Stimulated activated CD8-positive, alpha-beta memory T cell treated with anti-CD3 and anti-CD28 coated beads, Interleukin-15, amount 100 ng/mL, for 1 hour (primary cell): ENCODE measurements around the gene SEMA3A.
"Not testable (repeated sequence)": the region's sequence is repeated elsewhere in the genome, so short reads cannot be mapped to it uniquely, and the experiment has no call there.

Experiments
- DNase-seq: peaks from one replicate; pipeline ENCODE4 v3.0.0-alpha.2; 2020; ENCODE audit warnings: low read depth

Gene SEMA3A

DNA sequence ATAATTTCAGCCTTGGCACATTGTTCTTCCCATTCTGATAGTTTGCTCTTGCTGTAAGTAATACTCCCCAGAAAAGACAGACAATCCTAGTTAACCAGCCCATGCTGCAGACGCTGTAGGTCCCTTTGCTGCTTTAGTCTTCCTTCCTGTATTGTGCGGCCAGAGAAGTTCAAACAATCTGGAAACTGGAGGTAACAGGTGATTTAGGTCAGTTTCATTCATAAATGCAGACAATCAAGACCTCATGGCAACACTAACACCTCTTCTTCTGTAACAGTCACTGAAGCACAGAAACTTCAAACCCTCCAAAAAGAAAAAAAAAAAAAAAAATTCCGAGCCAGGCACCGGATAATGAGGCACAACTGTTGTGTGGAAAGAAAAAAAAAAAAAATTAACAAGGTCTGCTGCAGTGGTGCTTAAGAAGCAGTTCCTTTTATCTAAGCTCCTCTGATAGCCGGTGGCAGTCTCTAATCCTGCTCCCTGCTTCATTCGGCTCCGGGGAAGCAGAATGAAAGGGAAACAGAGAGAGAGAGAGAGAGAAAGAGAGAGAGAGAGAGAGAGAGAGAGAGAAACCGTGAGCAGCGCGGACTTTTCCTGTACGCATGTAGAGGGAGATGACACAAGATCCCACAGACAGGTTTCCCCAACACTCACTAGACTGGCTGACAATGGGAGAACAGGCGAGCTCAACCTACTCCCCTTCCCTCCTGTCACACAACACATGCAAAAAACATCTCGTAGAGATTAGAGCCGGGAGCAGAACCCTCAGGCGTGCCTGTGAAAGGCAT lies at the start of gene SEMA3A:
Gene SEMA3A (minus strand): TSS at position 306 of the 788 bp plus-strand sequence. CDS start 203 bp downstream, at position 103.
- DNase-seq, result no peak

DNA sequence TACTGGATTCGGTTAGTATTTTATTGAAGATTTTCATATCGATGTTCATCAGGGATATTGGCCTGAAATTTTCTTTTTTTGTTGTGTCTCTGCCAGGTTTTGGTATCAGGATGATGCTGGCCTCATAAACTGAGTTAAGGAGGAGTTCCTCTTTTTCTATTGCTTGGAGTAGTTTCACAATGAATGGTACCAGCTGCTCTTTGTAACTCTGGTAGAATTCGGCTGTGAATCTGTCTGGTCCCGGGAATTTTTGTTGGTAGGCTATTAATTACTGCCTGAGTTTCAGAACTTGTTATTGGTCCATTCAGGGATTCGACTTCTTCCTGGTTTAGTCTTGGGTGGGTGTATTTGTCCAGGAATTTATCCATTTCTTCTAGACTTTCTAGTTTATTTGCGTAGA lies 48.4 kb upstream of the SEMA3A start:
- not testable (repeated sequence) for DNase-seq

DNA sequence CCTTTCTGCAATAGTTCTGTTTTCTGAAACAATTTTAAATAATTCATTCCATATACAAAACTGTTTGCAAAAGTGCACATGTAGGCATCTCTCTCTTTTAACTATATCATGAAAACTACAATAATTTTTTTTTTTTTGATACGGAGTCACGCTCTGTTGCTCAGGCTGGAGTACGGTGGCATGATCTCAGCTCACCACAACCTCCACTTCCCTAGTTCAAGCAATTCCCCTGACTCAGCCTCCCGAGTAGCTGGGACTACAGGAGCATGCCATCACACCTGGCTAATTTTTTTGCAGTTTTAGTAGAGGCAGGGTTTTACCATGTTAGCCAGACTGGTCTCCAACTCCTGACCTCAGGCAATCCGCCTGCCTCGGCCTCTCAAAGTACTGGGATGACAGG lies 44.0 kb upstream of the SEMA3A start:
- no peak for DNase-seq

DNA sequence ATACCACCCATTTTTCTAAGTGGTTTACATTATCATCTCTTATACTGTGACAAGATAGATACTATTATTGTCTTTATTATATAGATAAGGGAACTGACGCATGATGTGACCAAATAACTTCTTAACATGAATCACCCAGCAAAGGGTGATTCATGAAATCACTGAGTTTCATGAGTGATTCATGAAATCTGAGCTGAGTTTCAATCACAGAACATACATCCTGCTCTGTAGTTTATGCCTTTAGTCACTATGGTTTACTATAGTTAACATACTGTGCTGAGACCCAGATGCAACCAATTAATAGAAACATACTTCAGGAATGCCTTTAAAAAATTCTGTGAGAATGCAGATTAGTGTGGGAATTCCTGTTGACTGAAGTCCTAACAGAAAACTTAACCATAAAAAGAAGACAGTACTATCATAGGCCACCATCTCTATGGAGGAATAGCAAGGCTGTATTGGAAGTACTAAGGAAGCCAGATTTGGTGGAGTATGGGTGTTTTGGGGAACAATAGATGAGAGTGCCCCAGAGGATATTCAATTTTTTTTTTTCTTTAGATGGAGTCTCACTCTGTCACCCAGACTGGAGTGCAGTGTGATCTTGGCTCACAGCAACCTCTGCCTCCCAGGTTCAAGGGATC lies 43.1 kb upstream of the SEMA3A start:
- DNase-seq, result no peak

DNA sequence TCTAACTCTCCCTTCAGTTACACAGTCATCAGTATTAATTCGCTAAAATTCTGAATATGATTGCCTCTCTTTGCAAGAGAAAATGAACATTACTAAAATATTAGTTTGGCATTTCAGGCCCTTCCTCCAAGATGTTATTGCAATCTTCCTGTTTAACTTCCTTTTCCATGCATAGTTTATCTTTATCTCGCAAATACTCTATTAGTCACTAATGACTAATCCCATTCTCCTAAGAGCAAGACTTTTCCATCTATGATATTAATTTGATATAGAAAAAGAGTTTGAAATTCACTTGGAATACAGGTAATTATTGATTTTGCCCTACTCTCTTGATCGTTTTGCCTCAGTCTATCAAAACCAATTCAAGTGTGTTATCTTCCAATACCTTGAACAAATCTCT lies 41.8 kb upstream of the SEMA3A start:
- DNase-seq, result no peak

DNA sequence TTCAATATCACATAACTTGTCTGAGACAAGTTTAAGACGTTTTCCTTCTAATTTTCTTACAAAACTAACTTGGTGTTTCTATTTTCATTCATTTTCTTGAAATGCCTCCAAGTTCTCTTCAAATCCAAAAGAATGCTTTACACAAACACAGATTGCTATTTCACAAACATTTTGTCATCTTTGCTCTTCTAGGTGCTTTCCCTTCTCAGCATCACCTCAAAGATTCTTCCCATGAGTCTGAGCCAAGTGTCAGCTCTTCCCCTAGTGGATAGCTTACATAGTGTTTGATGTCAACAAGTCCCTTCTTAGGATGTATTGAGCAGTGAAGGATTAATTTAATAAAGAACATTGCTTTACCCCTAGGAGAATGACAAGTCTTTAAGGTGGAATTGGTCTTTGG lies 38.1 kb upstream of the SEMA3A start:
- no peak for DNase-seq

DNA sequence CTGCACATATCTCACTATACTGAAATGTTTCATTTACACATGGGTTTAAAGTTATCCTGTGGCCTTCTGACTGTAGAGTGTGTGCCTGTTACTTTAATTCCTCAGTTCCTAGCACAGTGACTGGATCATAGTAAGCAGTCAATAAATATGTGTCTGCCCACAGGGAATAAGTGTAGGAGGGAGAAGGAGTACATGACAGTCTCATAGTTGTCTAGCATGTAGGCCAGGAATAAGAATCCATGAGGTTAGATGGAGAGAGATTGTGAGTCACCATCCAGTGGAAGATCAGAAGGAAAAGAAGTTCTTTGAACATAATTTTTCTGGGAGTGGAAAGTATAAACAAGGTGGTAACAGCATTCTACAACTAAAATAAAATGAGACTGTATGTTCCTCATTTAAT lies 36.6 kb upstream of the SEMA3A start:
- no peak for DNase-seq

DNA sequence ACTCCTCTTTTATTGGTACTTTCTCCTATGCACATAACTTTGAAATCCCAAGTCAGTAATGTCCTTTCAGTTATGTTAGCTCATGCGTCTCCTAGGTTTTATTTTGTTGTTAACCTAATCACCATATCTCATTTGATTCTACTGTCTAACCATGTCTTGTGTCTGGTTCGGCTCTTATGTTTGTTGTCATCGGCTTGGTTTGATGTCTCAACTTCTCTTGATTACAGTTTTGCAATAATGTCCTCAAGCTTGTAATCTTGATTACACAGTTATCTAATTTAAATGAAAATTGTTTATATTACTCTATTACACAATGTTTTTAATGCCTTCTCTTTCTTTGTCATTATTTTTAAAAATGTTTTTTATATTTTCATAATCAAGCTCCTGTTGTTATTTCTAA lies 35.9 kb upstream of the SEMA3A start:
- DNase-seq, result no peak

DNA sequence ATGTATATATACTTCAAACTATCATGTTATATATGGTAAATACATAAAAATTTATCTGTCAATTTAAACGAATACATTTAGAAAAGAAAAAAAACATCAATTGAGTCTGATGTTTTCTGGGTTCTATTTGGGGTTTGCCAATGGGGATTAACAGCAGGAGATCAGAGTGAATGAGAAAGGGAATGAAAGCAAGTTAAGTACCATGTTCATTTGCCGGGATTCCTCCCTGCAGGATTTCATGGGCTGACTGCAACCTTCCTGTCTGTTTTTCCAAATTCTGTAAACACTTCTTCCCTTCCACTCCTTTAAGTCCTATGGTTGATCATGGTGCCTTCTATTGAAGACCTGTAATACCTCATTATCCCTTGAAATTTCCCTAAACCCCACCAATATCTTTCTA lies 33.9 kb upstream of the SEMA3A start:
- no peak for DNase-seq

DNA sequence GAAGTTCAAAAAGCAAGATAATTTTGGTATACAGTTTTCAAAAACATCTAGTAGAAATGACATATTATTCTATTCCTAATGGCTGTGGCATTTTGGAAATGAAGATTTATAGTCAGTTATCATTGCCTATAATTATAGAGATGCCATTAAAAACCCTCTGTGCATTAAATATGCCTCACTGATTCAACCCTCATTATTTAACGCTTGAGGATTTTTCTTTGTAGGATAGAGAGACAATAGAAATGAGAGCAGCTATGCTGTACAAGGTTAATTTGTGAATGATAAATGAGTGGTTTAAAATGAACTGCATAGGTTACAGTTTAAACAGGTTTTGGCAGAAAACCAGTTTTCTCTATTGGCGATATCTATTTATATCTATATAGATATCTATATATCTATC lies 32.2 kb upstream of the SEMA3A start:
- DNase-seq, result no peak

DNA sequence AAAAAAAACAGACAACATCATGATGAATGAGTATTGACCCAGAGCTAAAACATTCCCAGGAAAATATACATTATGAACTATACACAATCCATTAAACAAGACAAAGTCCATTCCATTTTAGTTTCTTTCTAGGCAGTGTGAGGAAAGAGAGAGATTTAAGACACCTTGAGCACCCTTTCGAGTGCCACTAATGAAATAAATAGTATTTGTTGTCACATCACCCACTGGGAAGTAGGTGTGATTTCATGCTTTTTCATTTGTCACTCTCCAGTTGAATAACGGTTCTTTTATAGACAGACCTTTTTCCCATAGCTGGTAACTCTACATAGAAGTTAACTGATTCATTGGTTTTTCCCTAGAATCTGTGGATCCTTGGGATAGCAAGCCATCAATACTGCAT lies 29.9 kb upstream of the SEMA3A start:
- no peak for DNase-seq

DNA sequence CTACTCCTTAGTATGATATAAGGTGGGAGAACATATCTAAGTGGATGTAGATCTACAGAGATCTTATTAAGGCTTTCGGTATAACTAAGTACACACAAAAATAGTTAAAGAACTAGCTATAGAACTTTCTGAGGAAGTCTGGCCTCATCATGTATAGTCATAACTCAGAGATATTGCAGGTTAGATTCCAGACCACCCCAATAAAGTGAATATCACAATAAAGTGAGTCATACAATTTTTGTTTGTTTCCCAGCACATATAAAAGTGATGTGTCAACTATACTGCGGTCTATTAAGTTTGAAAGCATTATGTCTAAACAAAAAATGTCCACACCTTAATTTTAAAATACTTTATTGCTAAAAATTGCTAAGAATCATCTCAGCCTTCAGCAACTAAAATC lies 24.7 kb upstream of the SEMA3A start:
- DNase-seq, result no peak

DNA sequence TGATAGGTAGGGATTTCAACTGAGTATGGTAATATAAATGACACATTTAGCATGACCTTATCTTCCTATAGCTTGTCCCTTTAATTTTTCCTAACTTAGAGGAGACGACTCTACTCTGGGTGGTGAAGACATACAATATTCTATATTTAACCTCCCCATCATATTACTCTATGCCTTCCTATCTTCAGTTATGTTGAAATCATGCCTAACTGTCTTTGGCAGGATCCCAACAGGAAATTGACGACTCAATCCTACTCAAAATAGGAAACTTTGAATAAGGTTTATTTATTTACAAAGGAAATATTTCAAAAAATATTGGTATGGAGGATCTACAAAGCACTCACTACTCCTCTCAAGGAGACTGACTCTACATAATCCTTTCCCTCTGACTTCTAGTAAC lies 24.1 kb upstream of the SEMA3A start:
- no peak for DNase-seq

DNA sequence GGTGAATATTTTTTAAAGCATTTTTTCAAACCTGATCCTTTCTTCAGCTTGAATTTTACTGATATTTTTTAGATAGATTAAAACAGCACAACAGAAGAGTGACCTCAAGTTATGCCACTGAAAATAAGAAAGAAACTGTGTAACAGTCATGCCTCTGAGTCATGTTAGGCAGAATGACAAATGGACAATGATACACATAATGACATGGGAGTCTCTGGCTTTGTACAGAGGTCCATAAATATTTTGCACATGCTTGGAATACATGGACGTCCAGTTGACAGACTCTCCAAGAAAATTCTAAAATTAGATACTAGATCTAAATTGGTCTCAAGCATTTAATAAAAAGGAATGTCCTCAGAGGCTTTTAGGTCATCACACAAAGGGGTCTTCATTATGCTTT lies 21.9 kb upstream of the SEMA3A start:
- DNase-seq, result no peak

DNA sequence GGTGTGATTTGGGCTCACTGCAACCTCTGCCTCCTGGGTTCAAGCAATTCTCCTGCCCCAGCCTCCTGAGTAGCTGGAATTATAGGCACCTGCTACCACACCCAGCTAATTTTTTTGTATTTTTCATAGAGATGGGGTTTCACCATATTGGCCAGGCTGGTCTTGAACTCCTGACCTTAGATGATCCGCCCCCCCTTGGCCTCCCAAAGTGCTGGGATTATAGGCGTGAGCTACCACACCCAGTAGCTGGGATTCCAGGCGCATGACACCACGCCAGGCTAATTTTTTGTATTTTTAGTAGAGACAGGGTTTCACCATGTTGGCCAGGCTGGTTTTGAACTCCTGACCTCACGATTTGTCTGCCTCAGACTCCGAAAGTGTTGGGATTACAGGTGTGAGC lies 20.2 kb upstream of the SEMA3A start:
- DNase-seq, result not testable (repeated sequence)

DNA sequence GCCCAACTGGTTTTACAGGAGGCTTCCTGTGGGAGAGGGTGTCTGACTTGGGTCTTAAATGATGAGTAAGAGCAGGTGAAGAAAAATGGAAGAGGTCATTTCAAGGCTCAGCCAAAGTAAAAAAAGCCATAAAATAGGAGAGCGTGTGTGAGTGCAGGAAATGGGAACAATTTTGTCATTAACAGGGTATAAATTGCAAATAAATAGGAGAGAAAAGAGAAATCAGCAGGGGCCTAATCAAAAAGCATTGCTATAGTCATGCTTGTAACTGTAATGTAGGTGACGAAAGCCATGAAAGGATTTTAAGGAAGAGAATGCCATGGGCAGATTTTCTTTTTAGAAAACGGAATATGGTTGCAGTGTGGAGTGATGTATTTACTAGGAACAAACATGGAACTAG lies 15.7 kb upstream of the SEMA3A start:
- DNase-seq, result no peak

DNA sequence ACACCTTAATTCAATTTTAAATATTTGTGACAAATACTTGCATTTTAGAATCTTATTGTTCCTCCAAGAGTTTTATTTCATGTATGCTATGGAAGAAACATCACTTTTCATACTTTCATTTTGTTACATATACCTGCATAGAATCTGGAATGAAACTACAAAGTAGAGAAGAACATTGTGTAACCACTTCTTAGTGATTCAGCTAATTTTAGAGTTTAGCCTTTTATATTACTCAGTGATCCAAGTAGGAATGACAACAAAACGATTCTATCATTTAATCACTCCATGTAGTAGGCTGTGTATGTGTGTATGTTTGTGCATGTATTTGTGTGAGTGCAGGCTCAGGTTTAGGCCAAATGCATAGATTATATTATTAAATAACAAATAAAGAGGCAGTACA lies 14.4 kb upstream of the SEMA3A start:
- no peak for DNase-seq

DNA sequence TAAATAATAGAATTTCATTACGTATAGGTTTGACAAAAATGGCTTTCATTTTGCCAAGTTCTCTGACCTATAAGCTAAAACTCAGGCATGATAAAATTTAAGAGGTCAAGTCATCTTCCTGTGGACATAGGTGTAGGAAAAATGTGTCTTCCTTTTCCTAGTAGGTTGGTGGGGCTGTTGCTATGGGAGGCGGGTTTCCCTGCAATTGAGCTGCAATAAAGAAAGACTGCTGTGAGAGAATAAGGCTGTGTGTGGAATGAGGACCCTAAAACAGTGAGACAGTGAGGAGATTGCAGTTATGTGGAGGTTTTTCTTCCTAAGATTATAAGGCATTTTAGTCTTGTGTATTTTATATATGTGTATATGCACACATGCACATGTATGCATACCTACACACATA lies 13.0 kb upstream of the SEMA3A start:
- no peak for DNase-seq

DNA sequence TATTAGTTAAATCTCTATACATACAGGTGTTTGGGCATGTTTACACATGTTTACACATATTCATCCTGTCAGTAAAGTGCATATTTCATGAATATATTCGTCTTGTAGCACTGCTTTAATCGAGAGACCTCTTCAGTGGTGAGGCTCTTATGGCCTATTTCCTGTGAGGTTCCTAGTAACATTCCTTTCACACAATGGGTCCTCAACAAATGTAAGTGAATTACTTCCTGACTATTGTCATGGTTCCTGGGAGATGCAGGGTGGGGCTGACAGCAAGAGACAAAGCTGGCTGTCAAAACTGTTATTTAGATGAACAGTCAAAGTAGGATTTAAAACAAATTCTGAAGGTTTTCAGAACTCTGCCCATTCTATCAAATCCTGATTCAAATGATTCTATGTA lies 12.4 kb upstream of the SEMA3A start:
- DNase-seq, result no peak

DNA sequence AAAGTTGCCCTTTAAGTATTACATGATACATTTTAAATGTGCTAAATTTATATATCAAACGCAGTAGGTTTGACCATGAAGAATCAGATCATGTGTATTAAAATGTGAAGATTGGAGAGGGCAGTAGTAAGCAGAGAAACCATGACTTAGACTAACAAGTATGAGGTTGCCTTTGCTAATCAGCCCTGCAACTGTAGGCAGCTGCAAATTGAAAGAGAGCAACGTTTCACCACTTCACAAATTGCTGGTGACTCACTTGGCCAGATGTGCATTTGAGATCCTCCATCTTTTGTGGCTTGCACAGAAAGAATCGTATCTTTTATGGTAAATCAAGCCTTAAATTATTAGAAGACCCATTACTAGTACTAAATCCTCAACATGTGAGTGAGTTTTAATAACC lies 10.1 kb upstream of the SEMA3A start:
- no peak for DNase-seq

DNA sequence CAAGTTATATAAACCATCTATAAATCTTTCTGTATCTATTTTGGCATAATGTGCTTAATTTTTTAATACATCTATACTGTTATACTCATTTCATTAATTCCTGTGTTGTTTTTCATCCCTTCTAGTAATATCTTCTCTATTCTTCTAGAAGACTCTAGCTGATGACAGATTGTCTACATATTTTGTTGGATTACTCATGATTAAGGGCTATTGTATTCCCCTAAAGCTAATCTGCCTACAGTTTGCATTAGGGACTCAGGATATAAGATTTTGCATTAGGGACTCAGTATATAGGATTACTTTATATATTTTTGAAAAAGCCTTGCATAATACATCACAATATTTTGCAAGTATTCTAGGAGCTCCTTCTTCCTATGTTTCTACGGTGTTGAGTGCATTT lies 8.3 kb upstream of the SEMA3A start:
- no peak for DNase-seq

DNA sequence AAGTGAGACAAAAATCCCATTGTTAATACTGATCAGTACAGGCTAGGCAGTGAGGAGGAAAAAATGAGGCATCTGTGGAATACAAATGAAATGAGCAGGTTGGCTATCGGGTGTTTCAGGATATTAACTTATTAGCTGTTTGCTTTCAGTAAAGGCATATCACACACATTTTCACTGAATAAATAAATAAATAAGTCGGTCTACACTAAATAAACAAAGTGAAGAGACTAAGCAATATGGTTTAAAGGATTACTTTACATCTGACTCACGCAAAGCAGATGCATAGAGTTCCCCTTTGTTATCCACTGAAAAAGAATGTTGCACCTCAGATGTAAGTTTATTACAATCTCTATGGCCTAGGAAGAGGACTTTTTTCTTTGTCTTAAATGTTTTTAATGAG lies 6.3 kb upstream of the SEMA3A start:
- no peak for DNase-seq

DNA sequence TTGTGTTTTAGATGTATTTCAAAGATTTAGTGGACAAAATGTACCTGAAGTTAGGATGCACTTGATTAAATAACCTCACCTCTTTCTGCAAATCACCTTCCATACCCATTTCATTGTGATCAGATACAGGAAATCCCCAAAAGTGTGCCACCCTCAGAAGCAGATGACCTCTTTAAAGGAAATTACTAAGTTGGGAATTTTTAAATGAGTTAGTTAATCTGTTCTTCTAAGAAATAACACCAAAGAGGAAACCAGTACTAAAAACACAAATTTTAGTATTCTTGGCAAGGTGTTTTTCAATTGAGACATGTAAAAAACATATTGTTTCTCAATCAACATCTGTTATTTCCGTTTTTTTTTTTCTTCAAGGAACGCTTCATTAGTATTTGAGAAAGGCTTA lies 4.6 kb upstream of the SEMA3A start:
- no peak for DNase-seq

DNA sequence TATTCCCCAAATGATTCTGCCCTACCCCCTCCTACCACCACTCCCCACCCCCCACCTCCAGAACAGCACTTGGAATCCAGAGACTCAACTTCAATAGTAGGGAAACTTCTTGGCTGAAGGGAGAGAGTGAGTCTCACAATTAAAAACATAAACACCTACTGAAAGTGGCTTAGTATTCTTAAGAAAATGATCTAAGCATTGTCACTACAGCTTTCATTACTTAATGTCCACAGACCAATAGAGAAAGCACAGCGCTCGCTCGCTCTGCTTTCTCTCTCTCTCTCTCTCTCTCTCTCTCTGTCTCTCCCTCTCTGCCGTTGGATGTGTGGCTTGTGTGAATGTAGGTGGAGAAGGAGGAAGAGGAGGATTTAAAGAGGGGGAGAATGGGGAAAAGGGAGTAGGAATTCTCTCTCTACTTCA lies 1.5 kb upstream of the SEMA3A start:
- no peak for DNase-seq
